GM23338 (cell line): ENCODE measurements around the gene PLEKHA7.
A peak's percentile ranks its signal among the peaks of the same experiment; 100 is the strongest.

ENCODE experiments used
- CTCF ChIP-seq, 2 experiments: fragments of 200-600 bp in 1 of 2; sonication (generic) in 1 of 2; conservative IDR thresholded peaks; 2 replicates each; pipeline versions ENCODE4 v1.5.1 to v1.6.1; 2016 to 2017; ENCODE audit warnings: antibody characterized with exemption in 2 of 2, low read depth in 2 of 2, mild to moderate bottlenecking in 2 of 2, moderate library complexity in 1 of 2
- POLR2AphosphoS5 ChIP-seq: IDR thresholded peaks from 2 replicates; pipeline ENCODE4 v1.6.1; 2016; ENCODE audit warnings: antibody characterized with exemption, low read depth

GRCh38 chr11:16788141-16789062 lies 225.8 kb downstream of the PLEKHA7 start:
- TF ChIP-seq CTCF (conservative IDR thresholded peaks at IDR 0.05; ENCODE audit: low read depth in 2 of 2) (peak; percentile 87 to 95), POLR2AphosphoS5 (no peak)
